Coronary artery (tissue), 2 donors: ENCODE results near the gene CFI.

Experiments used
- DNase-seq: peaks from one replicate; pipeline ENCODE4 v3.0.0-alpha.2; 2017; ENCODE audit warnings: low spot score
- H3K27ac ChIP-seq, 2 donors: fragments of 200-600 bp; sonication (generic); one replicate each; pipeline ENCODE4 v1.5.1; 2016 to 2019
- H3K4me3 ChIP-seq: fragments of 200-600 bp; sonication (generic); 2 replicates; pipeline ENCODE4 v1.5.1; 2016; ENCODE audit warnings: mild to moderate bottlenecking, moderate library complexity
- TF ChIP-seq, protein P1 (sequence below): fragments of 200-600 bp; sonication (generic); IDR thresholded peaks from one replicate; pipeline ENCODE4 v1.5.1; 2019; ENCODE audit warnings: antibody characterized with exemption

Gene CFI

DNA sequence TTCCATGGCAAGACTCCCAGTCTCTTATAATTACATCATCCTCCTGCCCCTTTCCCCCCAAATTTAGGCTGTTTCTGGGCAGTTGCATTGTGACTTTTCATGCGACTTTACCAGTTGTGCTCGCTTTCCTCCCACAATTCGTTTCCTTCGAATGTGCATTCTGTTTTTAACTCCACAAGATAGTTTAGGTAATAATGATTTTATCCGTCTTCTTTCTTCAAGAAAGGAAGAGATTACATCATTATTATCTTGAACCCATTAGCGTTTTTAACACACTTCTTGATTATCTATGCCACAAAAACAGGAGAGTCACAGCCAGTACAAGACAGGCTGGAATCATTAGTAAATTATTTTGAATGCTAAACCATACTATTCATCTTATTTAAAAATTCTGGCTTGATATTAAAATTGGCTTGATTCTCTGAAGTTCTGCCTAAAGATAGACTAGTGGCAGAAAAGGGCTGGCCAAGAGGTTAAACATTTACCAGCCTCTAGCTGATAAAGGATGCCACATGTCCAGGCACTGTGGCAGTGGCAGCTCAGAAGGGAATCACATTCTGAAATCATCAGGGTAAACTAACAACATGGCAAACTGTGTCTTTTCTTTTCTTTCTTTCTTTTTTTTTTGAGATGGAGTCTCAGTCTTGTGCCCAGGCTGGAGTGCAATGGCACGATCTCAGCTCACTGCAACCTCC lies 52.3 kb downstream of the CFI start:
- Histone ChIP-seq H3K4me3 (no peak overlapping the region), H3K27ac (no peak overlapping the region)
- DNase-seq: no peak
- TF ChIP-seq, protein P1, sequence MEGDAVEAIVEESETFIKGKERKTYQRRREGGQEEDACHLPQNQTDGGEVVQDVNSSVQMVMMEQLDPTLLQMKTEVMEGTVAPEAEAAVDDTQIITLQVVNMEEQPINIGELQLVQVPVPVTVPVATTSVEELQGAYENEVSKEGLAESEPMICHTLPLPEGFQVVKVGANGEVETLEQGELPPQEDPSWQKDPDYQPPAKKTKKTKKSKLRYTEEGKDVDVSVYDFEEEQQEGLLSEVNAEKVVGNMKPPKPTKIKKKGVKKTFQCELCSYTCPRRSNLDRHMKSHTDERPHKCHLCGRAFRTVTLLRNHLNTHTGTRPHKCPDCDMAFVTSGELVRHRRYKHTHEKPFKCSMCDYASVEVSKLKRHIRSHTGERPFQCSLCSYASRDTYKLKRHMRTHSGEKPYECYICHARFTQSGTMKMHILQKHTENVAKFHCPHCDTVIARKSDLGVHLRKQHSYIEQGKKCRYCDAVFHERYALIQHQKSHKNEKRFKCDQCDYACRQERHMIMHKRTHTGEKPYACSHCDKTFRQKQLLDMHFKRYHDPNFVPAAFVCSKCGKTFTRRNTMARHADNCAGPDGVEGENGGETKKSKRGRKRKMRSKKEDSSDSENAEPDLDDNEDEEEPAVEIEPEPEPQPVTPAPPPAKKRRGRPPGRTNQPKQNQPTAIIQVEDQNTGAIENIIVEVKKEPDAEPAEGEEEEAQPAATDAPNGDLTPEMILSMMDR: no peak

- H3K27ac ChIP-seq: no peak overlapping the region
- DNase-seq: no peak
- H3K4me3 ChIP-seq: no peak overlapping the region
- TF ChIP-seq, protein P1: no peak
Measured at GRCh38 chr4:109748114-109748513, 53.7 kb downstream of the CFI start.

DNA sequence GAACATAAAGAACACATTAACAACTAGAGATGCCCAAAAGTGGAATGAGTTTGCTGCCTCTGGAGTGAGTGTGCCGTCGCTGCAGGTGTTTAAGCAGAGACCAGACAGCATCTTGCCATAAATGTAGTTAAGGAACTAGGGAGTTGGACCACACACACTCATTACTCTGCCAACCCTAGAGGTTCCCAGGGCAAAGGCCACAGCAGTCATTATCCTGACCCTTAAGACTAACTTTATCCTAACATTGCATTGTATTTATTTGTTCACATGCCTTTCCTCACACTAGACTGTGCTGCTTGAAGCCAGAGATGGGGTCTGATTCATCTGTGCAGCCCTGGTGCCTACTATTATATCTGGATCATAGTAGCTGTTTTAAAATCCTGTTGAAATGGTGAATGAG lies 55.1 kb downstream of the CFI start:
- TF ChIP-seq, protein P1: no peak
- Histone ChIP-seq H3K27ac (no peak overlapping the region), H3K4me3 (no peak overlapping the region)
- DNase-seq: no peak

- TF ChIP-seq, protein P1: no peak
- H3K27ac ChIP-seq: no peak overlapping the region
- no peak for DNase-seq
- no peak overlapping the region for H3K4me3 ChIP-seq
Measured at GRCh38 chr4:109745830-109746229, 56.0 kb downstream of the CFI start.

- DNase-seq: no peak
- no peak overlapping the region for H3K4me3 ChIP-seq
- TF ChIP-seq, protein P1: no peak
- no peak overlapping the region for H3K27ac ChIP-seq
Measured at GRCh38 chr4:109739547-109739946, 62.3 kb downstream of the CFI start.

- Histone ChIP-seq H3K4me3 (no peak overlapping the region), H3K27ac (no peak overlapping the region)
- no peak for DNase-seq
- TF ChIP-seq, protein P1: no peak
Measured at GRCh38 chr4:109738104-109738872, 63.5 kb downstream of the CFI start.
